CD4-positive, alpha-beta T cell treated with Interleukin-12 subunit alpha and Interleukin-12 subunit beta, for 1 hour (primary cell): ENCODE measurements around the gene FOXJ1.
"Not testable (repeated sequence)": the region's sequence is repeated elsewhere in the genome, so short reads cannot be mapped to it uniquely, and the experiment has no call there.

ENCODE experiments used
- DNase-seq: peaks from one replicate; pipeline ENCODE4 v3.0.0-alpha.2; 2020

Gene FOXJ1, protein sequence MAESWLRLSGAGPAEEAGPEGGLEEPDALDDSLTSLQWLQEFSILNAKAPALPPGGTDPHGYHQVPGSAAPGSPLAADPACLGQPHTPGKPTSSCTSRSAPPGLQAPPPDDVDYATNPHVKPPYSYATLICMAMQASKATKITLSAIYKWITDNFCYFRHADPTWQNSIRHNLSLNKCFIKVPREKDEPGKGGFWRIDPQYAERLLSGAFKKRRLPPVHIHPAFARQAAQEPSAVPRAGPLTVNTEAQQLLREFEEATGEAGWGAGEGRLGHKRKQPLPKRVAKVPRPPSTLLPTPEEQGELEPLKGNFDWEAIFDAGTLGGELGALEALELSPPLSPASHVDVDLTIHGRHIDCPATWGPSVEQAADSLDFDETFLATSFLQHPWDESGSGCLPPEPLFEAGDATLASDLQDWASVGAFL

DNA sequence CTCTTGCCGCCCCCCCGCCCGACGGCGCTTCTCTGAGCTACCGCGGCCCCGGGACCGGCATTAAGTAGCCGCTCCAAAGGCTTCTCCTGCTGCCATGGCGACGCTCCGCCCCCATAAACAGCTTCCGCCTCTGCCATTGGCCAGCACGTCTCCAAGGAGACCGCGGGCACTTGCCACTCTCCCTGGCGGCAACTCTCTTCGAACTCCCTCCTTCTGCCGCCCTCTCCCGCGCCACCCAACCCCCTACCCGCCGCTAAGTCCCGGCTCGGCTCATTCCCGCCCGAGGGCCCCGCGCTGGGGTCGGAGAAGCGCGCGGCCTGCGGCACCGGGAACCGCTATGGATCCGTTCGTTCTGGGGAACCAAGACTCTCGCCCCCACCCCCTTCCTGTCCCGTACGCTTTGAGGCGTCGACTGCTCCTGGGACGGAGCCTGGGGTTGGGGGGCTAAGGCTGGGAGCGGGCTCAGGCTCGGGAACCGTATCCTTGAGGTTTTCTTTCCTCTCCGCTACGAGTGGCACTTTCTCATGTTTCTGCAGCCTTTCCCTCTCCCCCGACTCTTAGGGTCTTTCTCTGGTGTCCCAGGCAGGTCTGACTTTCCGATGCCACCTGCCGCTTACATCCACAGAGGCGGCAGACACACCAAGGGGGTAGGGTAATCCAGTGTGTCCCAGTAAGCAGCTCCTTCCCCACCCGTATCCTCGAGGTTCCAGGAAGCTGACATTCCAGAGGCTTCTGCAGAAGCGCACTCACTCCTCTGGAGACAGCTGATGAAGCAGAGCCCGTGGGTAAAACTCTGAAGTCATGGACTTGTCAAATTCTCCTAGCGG lies at the start of gene FOXJ1:
FOXJ1 (minus strand) TSS at position 34 of the 827 bp plus-strand sequence. CDS start 850 bp downstream, outside the sequence.
- peak; percentile 96 for DNase-seq

DNA sequence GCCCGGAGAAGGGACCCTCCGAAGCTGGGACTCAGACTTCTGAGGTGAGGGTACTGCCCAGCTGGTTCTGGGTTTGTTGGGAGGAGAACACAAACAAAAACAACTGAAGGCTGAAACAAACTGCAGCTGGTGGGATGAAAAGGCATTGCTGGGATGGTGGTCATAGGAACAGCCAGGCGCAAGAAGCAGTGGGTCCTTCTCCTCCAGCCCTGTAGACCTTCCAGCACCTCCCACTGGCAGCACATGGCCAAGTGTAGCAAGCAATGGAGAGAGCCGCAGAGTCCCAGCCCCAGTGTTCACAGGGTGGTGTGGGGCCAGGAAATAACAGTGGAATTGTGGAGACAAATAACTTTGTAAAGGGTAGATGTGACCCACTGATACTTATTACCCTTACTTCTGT lies 48.7 kb upstream of the FOXJ1 start:
- no peak for DNase-seq

DNA sequence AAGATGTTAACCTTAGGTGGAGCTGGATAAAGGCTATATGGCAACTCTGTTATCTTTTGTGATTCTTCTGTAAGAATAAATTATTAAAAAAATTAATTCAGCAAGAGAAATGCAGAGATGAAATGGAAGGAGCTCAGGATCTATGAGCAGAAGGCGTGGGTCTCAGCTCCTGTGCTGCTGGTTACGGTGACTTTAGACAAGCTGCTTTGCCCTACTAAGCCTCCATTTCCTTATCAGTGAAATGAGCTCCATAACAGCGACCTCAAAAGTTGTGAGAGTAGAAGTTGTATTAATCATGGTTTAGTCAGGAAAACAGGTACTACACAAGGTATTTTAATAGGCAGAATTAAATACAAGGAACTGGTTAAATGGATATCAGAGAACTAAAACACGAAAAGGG lies 48.2 kb upstream of the FOXJ1 start:
- DNase-seq = no peak

DNA sequence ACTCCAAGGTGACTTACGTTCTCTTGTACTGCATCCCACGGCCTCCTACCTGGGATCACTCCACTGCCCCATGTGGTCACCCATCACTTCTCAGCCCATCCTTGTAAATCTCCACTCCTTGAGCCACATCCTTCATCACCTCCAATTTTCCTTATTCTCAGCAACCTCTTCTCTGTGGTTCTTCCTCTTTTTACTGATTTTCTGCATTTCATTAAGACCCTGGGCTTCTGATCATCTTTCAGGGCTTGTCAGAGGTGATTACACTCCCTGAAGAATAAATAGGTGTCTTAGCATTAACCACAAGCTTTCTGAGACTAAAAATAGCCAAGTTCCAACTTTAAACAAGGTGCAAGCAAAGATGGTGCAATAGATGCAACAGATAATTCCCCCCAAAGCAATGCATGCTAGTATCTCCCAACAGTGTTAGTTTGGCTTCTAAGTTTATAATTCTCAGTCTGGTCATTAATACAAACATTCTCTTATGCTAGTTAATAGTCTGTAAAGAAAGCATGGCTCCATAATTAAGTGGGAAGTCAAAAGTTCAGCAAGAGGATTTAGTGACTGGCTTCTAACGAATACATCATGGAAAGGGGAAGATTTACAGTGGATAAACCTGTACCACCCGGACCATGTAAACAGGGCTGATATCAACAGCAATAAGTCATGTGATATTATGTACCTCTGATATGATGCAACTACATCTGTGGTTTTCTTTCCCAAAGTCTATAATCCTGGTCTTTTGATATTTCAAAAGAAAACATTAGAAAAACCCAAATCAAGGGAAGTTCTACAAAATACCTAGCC lies 47.4 kb upstream of the FOXJ1 start:
- no peak for DNase-seq

DNA sequence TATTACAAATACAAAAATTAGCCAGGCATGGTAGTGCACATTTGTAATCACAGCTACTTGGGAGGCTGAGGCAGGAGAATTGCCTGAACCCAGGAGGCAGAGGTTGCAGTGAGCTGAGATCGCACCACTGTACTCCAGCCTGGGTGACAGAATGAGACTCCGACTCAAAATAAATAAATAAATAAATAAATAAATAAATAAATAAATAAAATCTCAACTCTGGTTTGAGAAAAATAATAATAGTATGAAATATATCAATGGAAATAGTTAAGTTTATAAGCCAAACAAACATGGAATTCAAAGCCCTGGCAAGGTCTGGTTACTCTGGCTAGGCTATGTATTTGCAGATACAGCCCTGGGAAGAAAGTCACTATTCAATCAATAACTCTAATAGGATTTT lies 45.7 kb upstream of the FOXJ1 start:
- not testable (repeated sequence) for DNase-seq

DNA sequence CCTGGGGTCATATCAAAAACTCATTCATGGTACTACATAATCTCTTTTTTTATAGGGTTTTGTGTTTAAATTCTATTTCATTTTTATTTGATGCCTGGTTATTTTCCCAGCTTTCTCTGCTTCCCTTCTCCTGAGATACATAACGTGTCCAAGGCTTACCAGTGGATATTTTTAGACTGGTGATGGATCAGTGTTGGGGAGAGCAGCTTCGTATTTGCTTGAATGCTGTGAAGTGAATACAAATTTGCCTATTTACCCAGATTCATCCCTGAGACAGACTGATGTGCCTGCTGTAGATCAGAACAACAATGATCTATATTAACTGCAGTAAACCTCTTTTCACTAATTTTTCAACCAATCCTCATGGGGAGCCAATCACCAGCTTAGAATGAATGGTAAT lies 43.2 kb upstream of the FOXJ1 start:
- no peak for DNase-seq

DNA sequence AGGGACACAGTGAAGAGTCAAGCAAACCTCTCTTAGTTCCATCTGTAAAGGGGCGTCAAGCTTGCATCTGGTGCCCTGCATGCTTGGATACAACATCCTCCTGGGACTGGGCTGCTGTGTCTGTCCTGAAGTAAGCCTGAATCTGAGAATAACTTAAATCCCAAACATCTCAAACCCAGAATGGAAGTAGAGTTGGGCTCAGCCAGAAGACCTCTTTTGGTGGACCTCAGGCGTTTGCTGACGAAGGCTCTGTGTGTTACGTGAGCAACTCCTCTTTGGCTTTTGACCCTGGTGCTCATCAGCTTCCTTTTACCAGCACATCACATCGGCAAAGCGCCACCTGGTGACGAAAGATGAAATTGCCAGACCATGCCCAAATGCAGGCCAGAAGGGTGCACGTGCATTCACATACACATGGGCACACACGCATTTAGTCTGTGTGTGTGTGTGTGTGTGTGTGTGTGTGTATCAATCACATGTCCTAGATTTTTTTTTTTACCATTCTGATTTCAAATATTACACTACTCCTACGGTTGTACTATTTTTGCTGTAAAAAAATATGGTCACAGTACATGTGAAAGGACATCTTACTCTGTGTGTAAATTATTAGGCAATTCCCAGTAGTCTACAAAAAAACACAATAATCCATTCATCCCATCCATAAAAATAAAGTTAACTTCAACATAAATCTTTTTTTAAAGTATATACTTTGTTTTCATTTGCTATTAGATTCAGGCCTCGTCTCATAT lies 41.1 kb upstream of the FOXJ1 start:
- DNase-seq = peak; percentile 95

DNA sequence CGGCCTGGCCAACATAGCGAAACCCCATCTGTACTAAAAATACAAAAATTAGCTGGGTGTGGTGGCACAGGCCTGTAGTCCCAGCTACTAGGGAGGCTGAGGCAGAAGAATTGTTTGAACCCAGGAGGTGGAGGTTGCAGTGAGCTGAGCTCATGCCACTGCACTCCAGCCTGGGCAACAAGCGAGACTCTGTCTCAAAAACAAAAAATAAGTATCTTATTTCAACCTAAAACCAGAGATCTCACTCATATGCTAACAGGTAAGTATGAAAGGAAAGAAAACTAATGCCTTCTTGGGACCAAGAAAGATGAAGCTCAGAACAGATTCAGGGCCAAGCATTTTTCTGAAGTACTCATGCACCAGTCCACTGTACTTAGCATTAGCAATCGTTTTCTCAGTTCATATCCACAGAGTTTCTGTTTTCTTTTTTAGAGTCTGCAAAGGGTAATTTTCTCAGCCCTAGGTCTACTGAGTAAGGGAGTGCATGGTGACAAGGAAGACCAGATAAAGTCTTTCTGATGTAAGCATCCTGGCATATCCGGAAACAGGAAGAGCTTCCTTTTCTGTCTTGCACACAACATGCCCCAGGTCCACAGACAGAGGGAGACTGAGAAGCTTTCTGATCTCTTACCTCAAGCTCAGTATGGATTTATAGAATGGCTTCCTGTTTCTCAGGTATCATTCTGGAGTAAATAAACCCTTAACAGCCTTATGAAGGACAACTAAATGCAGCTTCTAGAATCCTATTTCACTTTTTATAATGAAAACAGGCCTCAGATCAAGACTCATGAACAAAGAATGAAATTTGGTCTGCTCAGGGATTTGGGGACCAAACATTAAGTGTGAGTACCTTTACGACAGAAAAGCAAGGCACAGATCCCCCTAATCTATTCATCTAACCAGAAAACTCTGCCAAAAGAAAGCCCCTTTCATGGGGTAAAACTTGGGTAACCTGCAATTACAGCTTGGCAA lies 38.7 kb upstream of the FOXJ1 start:
- peak; percentile 67 for DNase-seq

DNA sequence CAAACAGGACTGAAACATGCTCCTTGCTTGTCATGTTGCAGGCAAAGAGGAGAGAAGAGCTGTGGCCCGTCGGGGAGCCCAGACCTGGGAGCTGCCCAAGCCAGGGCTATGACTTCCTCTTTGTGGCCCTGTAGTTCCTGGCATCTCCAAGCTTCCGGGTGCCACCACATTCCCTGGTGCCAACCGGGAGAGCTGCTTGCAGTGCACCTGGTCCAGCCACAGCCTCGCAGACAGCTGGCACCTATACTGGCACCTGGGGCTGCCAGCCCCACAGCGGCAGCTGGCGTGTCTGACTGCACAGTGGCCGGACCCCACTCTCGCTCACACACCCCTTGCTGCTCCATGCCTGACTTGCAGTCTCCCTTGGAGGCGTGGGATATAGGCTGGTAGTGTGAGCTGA lies 37.1 kb upstream of the FOXJ1 start:
- DNase-seq = no peak

DNA sequence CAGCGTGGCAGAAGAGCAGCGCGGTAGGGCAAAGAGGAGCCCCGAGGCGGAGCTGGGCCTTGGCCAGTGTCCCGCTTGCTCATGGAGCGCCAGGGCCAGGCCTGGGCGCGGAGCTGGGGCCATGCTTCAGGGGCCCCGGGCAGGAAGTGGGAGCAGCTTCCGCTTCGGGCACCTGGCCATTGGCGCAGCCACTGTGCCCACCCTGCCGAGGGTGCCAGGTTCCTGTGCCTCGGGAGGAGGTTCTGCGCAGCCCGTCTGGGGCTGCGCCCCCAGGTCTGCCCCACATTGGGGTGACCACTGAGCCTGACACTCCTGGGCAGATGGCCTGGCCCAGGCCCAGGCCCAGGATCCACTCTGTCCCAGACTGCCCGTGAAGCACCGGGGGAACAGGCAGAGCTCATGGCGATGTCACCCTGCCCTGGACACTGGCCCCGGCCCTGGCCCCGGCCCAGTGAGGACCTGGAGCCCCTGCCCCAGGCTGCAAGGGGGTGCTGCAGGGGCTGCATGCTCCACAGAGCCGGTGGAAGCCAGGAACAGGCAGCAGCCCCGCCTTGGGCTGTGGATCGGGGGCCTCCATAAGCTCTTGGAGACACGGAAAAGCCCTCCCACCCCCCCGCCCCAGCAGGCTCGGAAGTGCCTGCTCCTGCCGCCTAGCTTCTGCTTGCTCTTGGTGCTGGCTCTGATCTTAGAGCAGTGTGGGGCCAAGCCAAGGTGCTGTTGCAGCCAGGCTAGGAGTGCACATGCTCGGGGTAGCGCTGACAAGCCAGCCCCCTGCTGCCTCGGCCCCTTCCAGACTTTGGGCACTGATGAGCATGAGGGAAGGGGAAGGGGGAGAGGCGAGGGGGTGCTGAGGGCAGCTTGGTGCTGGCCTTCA lies 35.9 kb upstream of the FOXJ1 start:
- no peak for DNase-seq

DNA sequence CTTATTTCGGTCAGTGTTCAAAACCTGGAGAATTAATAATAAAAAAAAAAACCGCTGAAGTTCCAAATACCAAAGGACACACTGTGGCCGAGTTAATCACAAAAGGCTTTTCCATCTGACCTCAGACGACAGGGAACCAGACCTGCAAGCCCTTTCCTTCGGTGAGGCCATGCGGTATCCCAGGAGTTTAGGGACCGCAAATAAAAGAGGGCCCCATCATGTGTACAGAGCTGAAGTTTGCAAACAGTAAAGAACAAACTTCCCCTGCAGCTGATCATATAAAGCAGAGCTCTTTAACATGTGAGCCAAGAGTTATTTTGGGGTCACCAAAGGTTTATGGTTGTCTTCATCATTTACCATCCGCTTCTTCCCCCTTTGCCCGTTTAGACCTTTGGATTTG lies 33.0 kb upstream of the FOXJ1 start:
- DNase-seq = no peak

DNA sequence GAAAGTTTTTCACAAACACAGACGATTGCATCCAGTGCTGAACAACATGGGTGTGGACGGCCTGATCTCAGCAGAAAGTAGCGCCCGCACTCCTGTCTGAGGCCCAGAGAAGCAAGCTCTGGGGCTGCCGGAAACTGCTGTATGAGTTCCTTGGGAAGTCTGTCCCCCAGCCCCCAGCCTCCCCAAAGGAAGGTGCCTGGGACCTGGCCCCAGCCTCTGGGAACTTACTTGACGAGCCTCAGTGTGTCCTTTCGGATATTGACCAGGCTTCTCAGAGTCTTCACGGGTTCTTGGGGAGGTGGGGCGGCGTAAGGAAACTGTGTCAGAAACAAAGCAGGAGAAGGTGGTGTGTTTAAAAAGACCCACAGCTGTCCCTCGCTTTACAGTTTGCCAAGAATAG lies 32.4 kb upstream of the FOXJ1 start:
- DNase-seq = no peak

DNA sequence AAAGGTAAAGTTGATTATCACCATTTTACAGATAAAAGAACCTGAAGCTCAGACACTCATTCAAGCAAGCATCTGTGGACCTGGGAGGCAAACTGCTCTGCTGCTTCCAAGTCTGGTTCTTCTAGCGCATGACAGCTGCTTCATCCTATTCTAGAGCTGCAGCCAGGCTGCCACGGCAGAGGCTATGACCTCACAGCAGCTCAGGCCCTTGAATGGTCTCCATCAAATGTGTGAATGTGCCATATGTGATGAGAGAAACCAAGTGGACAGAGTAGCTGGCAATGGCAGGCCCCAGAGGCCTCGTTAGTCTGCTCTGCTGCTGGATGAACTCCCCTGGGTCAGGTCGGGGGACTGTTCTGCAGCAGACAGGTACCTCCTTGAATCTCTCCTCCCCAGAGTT lies 30.7 kb upstream of the FOXJ1 start:
- no peak for DNase-seq

DNA sequence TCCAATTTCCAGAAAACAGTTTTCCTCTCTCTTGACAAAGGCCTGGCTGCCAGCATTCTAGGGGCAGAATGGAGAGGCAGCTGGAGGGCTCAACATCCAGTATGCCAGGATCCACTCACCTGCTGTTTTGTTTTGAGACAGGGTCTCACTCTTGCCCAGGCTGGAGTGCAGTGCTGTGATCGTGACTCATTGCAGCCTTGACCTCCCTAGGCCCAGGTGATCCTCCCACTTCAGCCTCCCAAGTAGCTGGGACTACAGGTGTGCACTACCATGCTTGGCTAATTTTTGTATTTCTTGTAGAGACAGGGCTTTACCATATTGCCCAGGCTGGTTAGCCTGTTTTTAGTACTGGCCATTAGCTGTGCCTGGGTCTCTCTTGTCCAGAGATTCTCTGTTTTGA lies 29.1 kb upstream of the FOXJ1 start:
- no peak for DNase-seq

DNA sequence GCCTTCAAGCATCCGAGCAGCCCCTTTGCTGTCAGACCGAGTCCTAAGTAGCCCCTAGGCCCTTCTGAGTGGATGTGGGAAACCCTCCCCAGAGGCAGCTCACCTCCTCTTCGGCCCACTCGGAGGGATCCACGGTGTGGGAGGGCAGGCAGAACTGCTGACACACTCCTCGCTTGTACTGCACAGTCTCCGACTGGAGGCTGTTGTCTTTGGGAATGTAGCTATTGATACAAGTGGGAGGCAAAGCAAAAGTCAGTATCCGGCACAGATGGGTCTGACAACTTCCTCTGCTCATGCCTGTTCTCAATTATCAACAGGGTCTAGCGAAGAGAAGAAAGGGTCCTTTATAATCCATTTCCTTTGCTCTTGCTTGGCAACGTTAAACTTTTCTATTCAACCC lies 25.9 kb upstream of the FOXJ1 start:
- DNase-seq = no peak

DNA sequence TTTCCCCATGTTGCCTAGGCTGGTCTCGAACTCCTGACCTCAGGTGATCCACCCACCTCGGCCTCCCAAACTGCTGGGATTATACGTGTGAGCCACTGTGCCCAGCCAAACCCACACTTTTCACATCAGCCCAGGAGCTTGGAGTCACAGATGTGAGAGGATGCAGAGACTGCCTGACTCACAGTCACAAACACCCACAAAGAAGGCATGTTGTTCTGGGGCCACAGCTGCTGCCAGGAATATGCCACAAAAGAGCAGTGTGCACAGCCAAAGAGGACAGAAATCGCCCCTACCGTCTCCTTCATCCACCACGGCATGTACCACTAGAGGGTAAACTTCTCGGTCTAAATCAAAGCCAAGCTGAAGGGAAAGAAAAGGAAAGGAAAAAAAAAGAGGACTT lies 25.1 kb upstream of the FOXJ1 start:
- no peak for DNase-seq

DNA sequence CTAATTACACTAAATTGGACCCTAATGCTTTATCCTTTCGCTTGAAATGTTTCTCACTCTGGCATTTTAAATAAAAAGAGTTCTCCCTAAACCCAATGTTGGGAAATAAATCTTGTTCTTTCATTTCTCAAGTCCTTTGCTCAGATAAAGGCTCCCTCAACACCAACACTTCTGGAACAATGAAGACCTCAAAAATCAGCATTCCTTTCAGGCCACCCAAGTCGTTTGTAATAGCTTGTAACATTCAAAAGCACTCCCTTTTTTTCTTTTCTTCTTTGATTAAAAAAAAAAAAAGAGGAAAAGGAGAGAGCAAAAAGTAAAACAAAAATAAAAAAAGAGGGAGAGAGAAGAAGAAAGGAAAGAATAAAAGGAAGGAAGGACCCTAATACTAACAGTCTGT lies 23.3 kb upstream of the FOXJ1 start:
- no peak for DNase-seq

DNA sequence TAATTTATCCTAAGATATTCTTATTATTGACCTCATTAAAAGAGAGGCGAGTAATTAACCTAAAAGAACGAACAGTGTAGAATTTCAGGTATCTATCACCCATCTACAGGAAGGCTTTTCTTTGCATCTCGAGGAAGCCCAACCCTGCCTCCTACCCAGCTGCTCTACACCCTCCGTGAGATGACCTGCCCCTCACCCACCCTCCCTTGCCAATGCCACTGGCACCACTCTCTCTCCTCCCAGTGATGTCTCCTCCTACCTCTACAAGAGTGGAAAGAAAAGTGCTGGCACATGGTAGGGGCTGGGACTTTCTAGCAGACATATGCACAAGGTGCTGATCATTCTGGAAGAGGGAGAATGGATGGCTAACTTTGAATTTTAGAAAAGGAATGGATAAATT lies 22.9 kb upstream of the FOXJ1 start:
- DNase-seq = no peak

DNA sequence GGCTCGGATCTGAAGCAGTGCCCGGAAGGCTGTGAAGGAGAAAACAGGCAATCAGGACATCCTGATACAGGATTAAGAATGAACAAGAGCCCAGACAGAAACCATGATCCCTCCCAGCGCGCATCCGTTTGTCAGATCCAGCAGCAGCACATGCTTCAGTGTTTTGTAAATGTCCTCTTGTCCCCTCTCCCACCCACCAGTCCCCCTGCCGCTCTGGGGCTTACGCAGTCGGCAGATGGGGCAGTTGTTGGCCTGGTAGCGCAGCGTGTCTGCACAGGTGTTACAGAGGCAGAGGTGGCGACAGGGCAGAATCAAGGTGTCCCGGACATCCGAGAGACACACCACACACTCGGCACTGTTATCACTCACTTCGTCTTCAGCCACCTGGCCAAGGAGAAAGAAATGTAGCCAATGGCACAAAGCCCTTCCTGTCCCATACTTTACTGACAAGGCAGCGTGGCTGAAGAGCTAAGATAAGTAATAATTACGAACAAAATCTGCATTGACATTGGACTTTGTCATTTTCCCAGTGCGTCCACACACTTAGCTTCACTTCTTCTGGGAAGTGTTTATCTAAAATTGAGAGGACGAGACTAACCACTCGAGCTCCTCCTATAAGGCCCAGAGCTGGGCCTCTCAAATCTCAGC lies 20.7 kb upstream of the FOXJ1 start:
- DNase-seq = no peak
